ENCODE data around the gene INF2.
"Not testable (repeated sequence)": the region's sequence is repeated elsewhere in the genome, so short reads cannot be mapped to it uniquely, and the experiment has no call there.

The INF2 gene

GRCh38 chr14:104746934-104747481 is 57.6 kb downstream of the INF2 start:
- Histone ChIP-seq H3K4me3 (ENCODE audit: low read depth, low read length) (no peak overlapping the region), H3K27me3 (ENCODE audit: insufficient read depth, low read length) (no peaks in the 10 kb centered on the region), H3K27ac (ENCODE audit: low read depth, low read length) (no peak overlapping the region), H2AFZ (ENCODE audit: low read length, unreplicated experiment) (peak overlapping the region; percentile 33), H3K36me3 (ENCODE audit: insufficient read depth, low read length) (no peaks in the 10 kb centered on the region), H3K4me1 (ENCODE audit: control insufficient read depth, insufficient read depth, low read length, unreplicated experiment) (peaks cover 31% of the 10 kb centered on the region), H3K79me2 (ENCODE audit: control insufficient read depth, insufficient read depth, low read length, unreplicated experiment) (no peaks in the 10 kb centered on the region)

- H3K27ac ChIP-seq (ENCODE audit: low read depth, low read length) = no peak overlapping the region
- no peaks in the 10 kb centered on the region for H3K79me2 ChIP-seq (ENCODE audit: control insufficient read depth, insufficient read depth, low read length, unreplicated experiment)
- H3K4me1 ChIP-seq (ENCODE audit: control insufficient read depth, insufficient read depth, low read length, unreplicated experiment) = peaks cover 31% of the 10 kb centered on the region
- H3K27me3 ChIP-seq (ENCODE audit: insufficient read depth, low read length) = no peaks in the 10 kb centered on the region
- no peak overlapping the region for H2AFZ ChIP-seq (ENCODE audit: low read length, unreplicated experiment)
- H3K36me3 ChIP-seq (ENCODE audit: insufficient read depth, low read length) = no peaks in the 10 kb centered on the region
- H3K4me3 ChIP-seq (ENCODE audit: low read depth, low read length) = no peak overlapping the region
These were observed 58.5 kb downstream of the INF2 start for GRCh38 chr14:104747876-104748275.

- H3K4me3 ChIP-seq (ENCODE audit: low read depth, low read length) = no peak overlapping the region
- H3K79me2 ChIP-seq (ENCODE audit: control insufficient read depth, insufficient read depth, low read length, unreplicated experiment) = peaks cover 13% of the 10 kb centered on the region
- H3K27me3 ChIP-seq (ENCODE audit: insufficient read depth, low read length) = no peaks in the 10 kb centered on the region
- no peaks in the 10 kb centered on the region for H3K36me3 ChIP-seq (ENCODE audit: insufficient read depth, low read length)
- H3K27ac ChIP-seq (ENCODE audit: low read depth, low read length) = 0 out of 2 replicates have a peak overlapping the region, but pooled peaks have one; percentile 1
- H3K4me1 ChIP-seq (ENCODE audit: control insufficient read depth, insufficient read depth, low read length, unreplicated experiment) = peaks cover 28% of the 10 kb centered on the region
- no peak overlapping the region for H2AFZ ChIP-seq (ENCODE audit: low read length, unreplicated experiment)
These were observed 59.8 kb downstream of the INF2 start for GRCh38 chr14:104749111-104749649.

GRCh38 chr14:104750056-104750752 is 60.8 kb downstream of the INF2 start:
- no peaks in the 10 kb centered on the region for H3K36me3 ChIP-seq (ENCODE audit: insufficient read depth, low read length)
- no peak overlapping the region for H3K27ac ChIP-seq (ENCODE audit: low read depth, low read length)
- H3K4me1 ChIP-seq (ENCODE audit: control insufficient read depth, insufficient read depth, low read length, unreplicated experiment) = peaks cover 33% of the 10 kb centered on the region
- no peaks in the 10 kb centered on the region for H3K27me3 ChIP-seq (ENCODE audit: insufficient read depth, low read length)
- no peak overlapping the region for H3K4me3 ChIP-seq (ENCODE audit: low read depth, low read length)
- H2AFZ ChIP-seq (ENCODE audit: low read length, unreplicated experiment) = no peak overlapping the region
- peaks cover 23% of the 10 kb centered on the region for H3K79me2 ChIP-seq (ENCODE audit: control insufficient read depth, insufficient read depth, low read length, unreplicated experiment)

GRCh38 chr14:104750753-104751057 is 61.3 kb downstream of the INF2 start:
- Histone ChIP-seq H3K79me2 (ENCODE audit: control insufficient read depth, insufficient read depth, low read length, unreplicated experiment) (peaks cover 28% of the 10 kb centered on the region), H3K4me1 (ENCODE audit: control insufficient read depth, insufficient read depth, low read length, unreplicated experiment) (peaks cover 33% of the 10 kb centered on the region)
- not testable (repeated sequence) for H3K27ac ChIP-seq (ENCODE audit: low read depth, low read length); H2AFZ ChIP-seq (ENCODE audit: low read length, unreplicated experiment); H3K27me3 ChIP-seq (ENCODE audit: insufficient read depth, low read length); H3K36me3 ChIP-seq (ENCODE audit: insufficient read depth, low read length); H3K4me3 ChIP-seq (ENCODE audit: low read depth, low read length)

- Histone ChIP-seq H3K27ac (ENCODE audit: low read depth, low read length) (peak overlapping the region; percentile 79), H2AFZ (ENCODE audit: low read length, unreplicated experiment) (peak overlapping the region; percentile 88), H3K4me3 (ENCODE audit: low read depth, low read length) (peak overlapping the region; percentile 100)
These were observed 62.4 kb downstream of the INF2 start for GRCh38 chr14:104751539-104752422.

GRCh38 chr14:104752423-104752734 is 63.0 kb downstream of the INF2 start:
- H3K4me1 ChIP-seq (ENCODE audit: control insufficient read depth, insufficient read depth, low read length, unreplicated experiment) = peaks cover 25% of the 10 kb centered on the region
- peaks cover 44% of the 10 kb centered on the region for H3K79me2 ChIP-seq (ENCODE audit: control insufficient read depth, insufficient read depth, low read length, unreplicated experiment)
- H3K27ac ChIP-seq (ENCODE audit: low read depth, low read length) = peak overlapping the region; percentile 79
- no peaks in the 10 kb centered on the region for H3K27me3 ChIP-seq (ENCODE audit: insufficient read depth, low read length)
- H2AFZ ChIP-seq (ENCODE audit: low read length, unreplicated experiment) = peak overlapping the region; percentile 88
- no peaks in the 10 kb centered on the region; the same call in 1 of the 2 replicates for H3K36me3 ChIP-seq (ENCODE audit: insufficient read depth, low read length)
- H3K4me3 ChIP-seq (ENCODE audit: low read depth, low read length) = peak overlapping the region; percentile 100

More at GRCh38 chr14:104751539-104752422, 62.4 kb downstream of the INF2 start:
- no peaks in the 10 kb centered on the region; the same call in 1 of the 2 replicates for H3K36me3 ChIP-seq (ENCODE audit: insufficient read depth, low read length)
- peaks cover 29% of the 10 kb centered on the region for H3K4me1 ChIP-seq (ENCODE audit: control insufficient read depth, insufficient read depth, low read length, unreplicated experiment)
- no peaks in the 10 kb centered on the region for H3K27me3 ChIP-seq (ENCODE audit: insufficient read depth, low read length)
- peaks cover 38% of the 10 kb centered on the region for H3K79me2 ChIP-seq (ENCODE audit: control insufficient read depth, insufficient read depth, low read length, unreplicated experiment)

GRCh38 chr14:104752735-104753527 is 63.5 kb downstream of the INF2 start, which contains the start of gene SIVA1:
SIVA1 (plus strand) TSS chr14:104753147; CDS start chr14:104753202, 55 bp downstream.
- Histone ChIP-seq H3K4me3 (ENCODE audit: low read depth, low read length) (peak within 1 kb of the TSS; percentile 100), H3K36me3 (ENCODE audit: insufficient read depth, low read length) (no peaks in the 10 kb centered on the region; the same call in 1 of the 2 replicates), H3K4me1 (ENCODE audit: control insufficient read depth, insufficient read depth, low read length, unreplicated experiment) (peaks cover 25% of the 10 kb centered on the region), H3K27ac (ENCODE audit: low read depth, low read length) (peak within 1 kb of the TSS; percentile 79), H2AFZ (ENCODE audit: low read length, unreplicated experiment) (peak within 1 kb of the TSS; percentile 88), H3K79me2 (ENCODE audit: control insufficient read depth, insufficient read depth, low read length, unreplicated experiment) (peaks cover 48% of the 10 kb centered on the region), H3K27me3 (ENCODE audit: insufficient read depth, low read length) (no peaks in the 10 kb centered on the region)

- peaks cover 51% of the 10 kb centered on the region for H3K79me2 ChIP-seq (ENCODE audit: control insufficient read depth, insufficient read depth, low read length, unreplicated experiment)
- peak overlapping the region; percentile 67; the same call in 1 of the 2 replicates for H3K27ac ChIP-seq (ENCODE audit: low read depth, low read length)
- H3K36me3 ChIP-seq (ENCODE audit: insufficient read depth, low read length) = no peaks in the 10 kb centered on the region; the same call in 1 of the 2 replicates
- no peaks in the 10 kb centered on the region for H3K27me3 ChIP-seq (ENCODE audit: insufficient read depth, low read length)
- H3K4me1 ChIP-seq (ENCODE audit: control insufficient read depth, insufficient read depth, low read length, unreplicated experiment) = peaks cover 25% of the 10 kb centered on the region
- peak overlapping the region; percentile 100 for H3K4me3 ChIP-seq (ENCODE audit: low read depth, low read length)
- H2AFZ ChIP-seq (ENCODE audit: low read length, unreplicated experiment) = peak overlapping the region; percentile 81
These were observed 64.3 kb downstream of the INF2 start for GRCh38 chr14:104753528-104754212.

Measured in ACC112 (cell line).